Measurements from ENCODE around the gene MCF2L2. TPM values are rescaled to one million over a fixed set of nuclear protein-coding genes. Genes with fewer than 3 reads are reported as not detected.

MCF2L2 gene
- total RNA-seq, 1 donor from 2014 or later: 0.89 TPM

GRCh38 chr3:183265157-183265642 is 163.2 kb downstream of the MCF2L2 start:
- no peak for DNase-seq

DNA sequence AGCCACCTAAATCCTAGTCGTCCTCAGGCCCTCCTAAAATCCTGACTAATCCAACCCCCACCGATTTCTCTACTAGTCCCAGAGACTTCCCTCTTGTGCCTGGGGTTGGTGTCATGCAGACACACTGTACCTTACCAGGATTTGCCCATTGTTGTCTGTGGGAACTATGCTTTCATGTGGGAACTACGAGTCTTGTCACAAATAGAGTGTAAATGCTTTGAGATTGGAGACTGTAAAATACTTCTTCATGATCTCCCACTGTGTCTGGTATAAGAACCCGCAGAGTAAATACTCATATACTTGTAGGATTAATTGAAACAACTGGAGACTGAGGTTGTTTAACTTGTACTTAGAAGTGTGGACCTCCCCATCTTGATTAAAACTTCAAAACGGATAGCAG is 164.2 kb downstream of the MCF2L2 start:
- no peak for DNase-seq

GRCh38 chr3:183262875-183263378 is 165.5 kb downstream of the MCF2L2 start:
- DNase-seq: no peak

- DNase-seq: peak; percentile 26
These were observed 167.2 kb downstream of the MCF2L2 start for GRCh38 chr3:183261151-183261724.

DNA sequence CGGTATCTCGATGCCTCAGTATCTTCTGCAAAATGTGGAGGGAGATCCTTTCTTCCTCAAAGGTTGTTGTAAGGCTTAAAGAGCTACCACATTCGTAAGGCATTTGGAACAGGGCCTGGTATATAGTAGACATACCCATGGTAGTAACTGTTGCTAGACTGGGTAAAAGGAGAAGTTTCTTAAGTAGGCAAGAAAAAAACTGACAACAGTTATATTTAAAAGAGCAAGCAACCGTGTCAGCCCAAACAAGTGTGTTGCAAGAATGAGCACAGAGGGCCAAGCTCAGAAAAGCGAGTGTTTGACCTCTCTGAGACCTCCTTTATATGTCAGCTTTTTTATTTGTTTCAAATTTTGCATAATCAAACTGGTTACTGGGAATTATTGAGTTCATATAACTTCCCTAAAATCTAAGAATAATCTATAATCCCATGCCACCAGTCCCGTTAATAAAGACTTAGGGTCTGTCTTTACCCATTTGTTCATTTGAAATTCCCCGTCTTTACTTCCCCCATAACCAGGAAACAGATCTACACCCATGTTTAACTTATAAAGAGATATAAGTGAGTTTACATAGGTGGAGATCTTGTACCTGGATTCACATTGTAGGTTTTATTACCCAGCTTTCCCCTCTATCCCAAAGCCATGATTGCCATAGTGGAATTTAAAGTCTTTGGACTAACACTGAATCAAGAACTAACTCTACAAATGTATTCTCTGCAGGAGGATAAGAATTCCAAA is 168.1 kb downstream of the MCF2L2 start:
- DNase-seq: no peak

- DNase-seq: no peak
These were observed 168.8 kb downstream of the MCF2L2 start for GRCh38 chr3:183259621-183260020.

DNA sequence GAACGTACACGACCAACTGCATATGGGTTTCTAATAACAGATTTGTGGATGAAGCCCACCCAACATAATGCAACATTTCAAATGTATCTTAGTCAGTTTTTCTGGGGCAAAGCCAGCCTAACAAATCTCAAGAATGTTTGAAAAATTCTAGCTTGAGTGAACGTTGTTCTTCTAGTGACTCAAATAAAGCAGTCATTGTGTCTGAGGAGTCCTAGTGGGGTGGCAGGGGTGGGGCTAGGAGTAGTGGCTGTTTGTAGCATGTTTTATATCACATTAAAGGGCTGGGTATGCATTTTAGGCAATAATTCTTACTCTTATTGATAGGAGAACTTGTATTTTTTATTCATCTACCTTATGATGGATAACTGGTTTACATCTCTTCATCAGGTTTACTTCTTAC is 169.3 kb downstream of the MCF2L2 start:
- DNase-seq: no peak

- DNase-seq: no peak
These were observed 173.1 kb downstream of the MCF2L2 start for GRCh38 chr3:183255348-183255730.

- DNase-seq: no peak
These were observed 173.7 kb downstream of the MCF2L2 start for GRCh38 chr3:183254487-183255347.

DNA sequence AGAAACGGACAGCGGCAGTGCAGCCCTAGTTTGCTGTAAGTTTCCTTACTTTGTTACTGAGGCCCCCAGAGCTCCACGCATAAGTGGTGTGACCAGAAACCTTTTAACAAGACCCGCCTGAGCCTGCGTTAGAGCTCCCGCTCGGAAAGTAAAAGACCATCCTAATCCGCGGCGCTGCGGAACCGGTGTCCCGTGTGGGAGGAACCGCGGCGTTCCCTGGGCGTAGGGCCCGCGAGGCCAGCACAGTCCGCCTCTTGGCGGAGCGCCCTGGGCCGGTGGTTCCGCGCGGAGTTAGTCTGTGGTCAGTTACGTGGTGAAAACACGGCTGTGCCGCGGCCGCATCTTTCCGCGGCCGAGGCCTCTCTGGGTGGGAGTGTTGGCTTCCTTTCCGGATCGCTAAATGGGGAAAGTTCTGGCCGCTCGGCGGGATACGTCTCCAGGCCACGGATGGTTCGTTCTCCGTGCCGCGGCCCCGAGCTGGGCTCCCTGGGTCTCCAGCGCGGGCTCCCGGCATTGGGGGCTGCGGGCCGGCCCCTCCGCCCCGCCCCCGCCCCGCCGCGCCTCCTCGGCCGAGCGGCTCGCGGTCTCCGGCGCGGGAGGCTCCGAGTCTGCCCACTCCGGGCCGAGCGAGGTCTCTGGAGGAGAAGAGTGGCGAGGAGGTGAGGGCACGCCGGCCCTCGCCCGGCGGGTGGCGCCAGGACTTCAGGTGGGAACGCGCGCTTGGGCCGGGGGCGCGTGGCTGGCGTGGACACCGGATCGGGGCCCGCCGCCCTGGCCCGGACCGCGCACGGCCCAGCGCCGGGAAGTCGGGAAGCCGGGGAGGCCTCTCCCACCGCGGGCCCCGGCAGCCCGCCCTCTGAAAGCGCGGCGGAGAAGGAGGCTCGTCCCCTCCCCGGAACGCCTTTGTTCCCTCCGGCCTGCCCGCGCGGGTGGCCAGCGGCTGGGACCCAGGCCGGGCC is 174.6 kb downstream of the MCF2L2 start:
- peak; percentile 21 for DNase-seq

- DNase-seq: no peak
These were observed 175.4 kb downstream of the MCF2L2 start, which contains the start of gene B3GNT5 for GRCh38 chr3:183252973-183253527. Gene B3GNT5, plus strand, starts transcription at chr3:183253253. Its CDS starts 16,546 bp downstream, at chr3:183269799.

DNA sequence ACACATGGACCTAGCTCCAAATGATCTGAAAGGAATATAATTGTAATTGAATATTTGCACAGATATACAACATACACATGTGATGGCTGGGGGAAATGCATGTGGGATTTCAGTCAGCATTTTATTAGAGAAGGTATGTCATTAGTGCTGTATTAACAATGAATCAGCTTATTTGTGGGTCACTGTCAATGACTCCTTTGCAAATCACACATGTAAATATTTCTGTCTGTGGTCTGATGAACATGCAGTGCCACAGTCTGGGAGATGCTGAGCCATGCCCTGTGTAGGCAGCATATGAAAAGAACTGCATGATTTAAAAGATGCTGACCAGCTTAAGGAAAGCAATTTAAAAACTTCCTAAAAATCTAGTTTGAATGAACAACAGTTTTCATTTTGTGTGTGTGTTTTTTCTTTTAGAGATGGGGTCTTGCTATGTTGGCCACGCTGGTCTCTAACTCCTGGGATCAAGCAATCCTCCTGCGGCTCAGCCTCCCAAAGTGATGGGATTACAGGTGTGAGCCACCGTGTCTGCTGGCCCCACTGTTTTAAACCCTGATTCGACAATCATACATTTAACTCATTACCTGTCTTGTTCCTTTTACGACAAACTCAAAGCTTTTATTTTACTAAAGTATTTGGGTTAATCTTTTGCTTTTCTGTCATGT is 176.2 kb downstream of the MCF2L2 start:
- DNase-seq: no peak

- DNase-seq: no peak
These were observed 179.3 kb downstream of the MCF2L2 start for GRCh38 chr3:183249006-183249718.

- no peak for DNase-seq
These were observed 181.3 kb downstream of the MCF2L2 start for GRCh38 chr3:183247011-183247589.

DNA sequence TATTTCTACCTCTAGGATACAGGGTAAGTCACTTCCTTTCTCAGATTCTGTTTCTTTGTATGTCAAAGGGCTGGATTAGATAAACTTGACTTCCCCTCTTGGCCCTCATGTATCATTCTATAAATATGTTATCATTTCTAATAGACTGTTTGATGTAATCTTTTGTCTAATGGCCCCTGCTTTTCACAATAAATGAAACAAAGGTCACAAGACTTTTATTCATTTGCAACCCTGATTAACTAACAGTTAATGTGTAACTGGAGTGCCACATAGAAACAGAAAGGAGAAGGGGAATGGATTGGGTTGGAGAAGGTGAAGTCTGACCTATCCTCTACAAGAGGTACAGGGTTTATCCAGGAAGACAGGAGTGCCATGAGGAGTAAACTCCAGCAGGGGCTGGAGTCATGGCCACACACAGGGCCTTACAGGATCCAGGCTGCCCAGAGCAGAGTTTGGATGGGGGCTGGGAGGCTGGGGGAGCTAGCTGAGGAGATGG is 183.4 kb downstream of the MCF2L2 start:
- no peak for DNase-seq

DNA sequence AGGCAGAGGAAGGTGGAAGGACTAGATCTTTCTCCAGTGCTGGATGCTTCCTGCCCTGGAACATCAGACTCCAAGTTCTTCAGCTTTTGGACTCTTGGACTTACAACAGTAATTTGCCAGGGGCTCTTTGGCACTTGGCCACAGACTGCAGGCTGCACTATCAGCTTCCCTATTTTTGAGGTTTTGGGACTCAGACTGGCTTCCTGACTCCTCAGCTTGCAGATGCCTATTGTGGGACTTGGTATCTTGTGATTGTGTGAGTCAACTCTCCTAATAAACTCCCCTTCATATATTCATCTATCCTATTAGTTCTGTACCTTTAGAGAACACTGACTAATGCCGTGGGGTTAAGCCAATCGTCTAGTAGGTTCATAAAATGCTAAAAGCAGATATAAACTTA is 184.2 kb downstream of the MCF2L2 start:
- DNase-seq: no peak

DNA sequence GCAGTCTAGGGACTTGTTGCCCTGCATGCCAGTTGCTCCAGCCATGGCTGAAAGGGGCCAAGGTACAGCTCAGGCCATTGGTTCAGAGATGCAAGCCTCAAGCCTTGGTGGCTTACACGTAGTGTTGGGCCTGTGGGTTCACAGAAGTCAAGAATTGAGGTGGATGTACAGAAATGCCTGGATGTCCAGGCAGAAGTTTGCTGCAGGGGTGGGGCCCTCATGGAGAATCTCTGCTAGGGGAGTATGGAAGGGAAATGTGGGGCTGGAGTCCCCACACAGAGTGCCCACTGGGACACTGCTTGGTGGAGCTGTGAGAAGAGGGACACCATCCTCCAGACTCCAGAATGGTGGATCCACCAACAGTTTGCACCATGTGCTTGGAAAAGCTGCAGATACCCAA is 186.0 kb downstream of the MCF2L2 start:
- DNase-seq: no peak

DNA sequence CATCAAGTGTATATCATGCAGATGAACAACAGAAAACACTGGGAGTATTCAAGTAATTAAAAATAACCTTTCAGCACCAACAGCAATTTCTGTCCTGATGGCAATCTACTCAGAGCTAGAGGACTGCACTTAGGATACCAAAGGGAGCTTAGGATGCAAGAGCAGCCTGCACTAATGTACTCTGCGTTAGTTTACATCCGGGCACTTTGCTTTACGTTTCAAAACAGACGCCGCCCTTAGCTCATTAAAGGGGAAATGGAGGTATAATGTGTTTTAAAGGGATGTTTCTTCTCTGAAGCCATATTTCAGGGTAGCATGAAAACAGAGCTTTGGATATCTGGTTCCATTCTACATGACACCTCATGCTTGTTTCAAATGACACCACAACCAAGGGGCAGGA is 189.4 kb downstream of the MCF2L2 start:
- DNase-seq: no peak

- DNase-seq: peak; percentile 10
These were observed 194.5 kb downstream of the MCF2L2 start for GRCh38 chr3:183233966-183234365.

Data from skin of body (tissue), 2 donors.